HG02943 (cell line): Measurements from ENCODE around the gene GSDMA.
"Not testable (repeated sequence)": the region's sequence is repeated elsewhere in the genome, so short reads cannot be mapped to it uniquely, and the experiment has no call there.

ENCODE experiments used
- ATAC-seq: cut with Tn5 transposase; IDR thresholded peaks from one replicate; pipeline ENCODE4 v1.9.1; 2021; ENCODE audit warnings: mild to moderate bottlenecking, low read depth, moderate library complexity; ENCODE audit not compliant: unreplicated experiment

The GSDMA gene

GRCh38 chr17:39928858-39929645 lies 33.8 kb upstream of the GSDMA start:
- ATAC-seq: no peak

GRCh38 chr17:39929646-39930407 lies 33.0 kb upstream of the GSDMA start:
- no peak for ATAC-seq

GRCh38 chr17:39933912-39934311 lies 28.9 kb upstream of the GSDMA start:
- ATAC-seq: no peak

- no peak for ATAC-seq
These were observed 28.5 kb upstream of the GSDMA start for GRCh38 chr17:39934324-39934723.

GRCh38 chr17:39935909-39936308 lies 26.9 kb upstream of the GSDMA start:
- no peak for ATAC-seq

- ATAC-seq: no peak
These were observed 25.4 kb upstream of the GSDMA start for GRCh38 chr17:39937447-39937846.

GRCh38 chr17:39938140-39938869 lies 24.5 kb upstream of the GSDMA start:
- no peak for ATAC-seq

- no peak for ATAC-seq
These were observed 23.7 kb upstream of the GSDMA start for GRCh38 chr17:39939106-39939505.

GRCh38 chr17:39939588-39940419 lies 23.0 kb upstream of the GSDMA start:
- no peak for ATAC-seq

GRCh38 chr17:39943702-39944392 lies 19.0 kb upstream of the GSDMA start:
- no peak for ATAC-seq

GRCh38 chr17:39944393-39944711 lies 18.5 kb upstream of the GSDMA start:
- no peak for ATAC-seq

- no peak for ATAC-seq
These were observed 16.1 kb upstream of the GSDMA start for GRCh38 chr17:39946551-39947330.

- ATAC-seq: not testable (repeated sequence)
These were observed 14.3 kb upstream of the GSDMA start for GRCh38 chr17:39948489-39948828.

GRCh38 chr17:39949028-39949427 lies 13.8 kb upstream of the GSDMA start:
- no peak for ATAC-seq

GRCh38 chr17:39950871-39951348 lies 11.9 kb upstream of the GSDMA start:
- ATAC-seq: no peak

- peak; percentile 21 for ATAC-seq
These were observed 10.7 kb upstream of the GSDMA start for GRCh38 chr17:39951924-39952679.

GRCh38 chr17:39952680-39953470 lies 9.9 kb upstream of the GSDMA start:
- peak; percentile 65 for ATAC-seq

- no peak for ATAC-seq
These were observed 9.3 kb upstream of the GSDMA start for GRCh38 chr17:39953471-39953888.
